SK-N-SH (cell line): ENCODE data around the gene CD6. TPM values are rescaled to one million over a fixed set of nuclear protein-coding genes. Genes with fewer than 3 reads are reported as not detected.

Source experiments
- CTCF ChIA-PET: fragments of 300-600, 350-600 bp; formaldehyde crosslinking; extraction: SDS; loops from one replicate; lab custom pipeline; 2021; lab: Yijun Ruan, JAX
- POLR2A ChIA-PET: fragments of 350-600 bp; sonication (Branson Sonifier 250); formaldehyde crosslinking; extraction: SDS; loops from one replicate; lab custom pipeline; 2020; ENCODE audit warnings: antibody characterized with exemption, inconsistent platforms; lab: Yijun Ruan, JAX
- DNase-seq: peaks from one replicate; pipeline ENCODE4 v3.0.0; 2012
- H2AFZ ChIP-seq: fragments of 200-600 bp; sonication (generic); 2 replicates; pipeline ENCODE4 v1.8.1; 2016; ENCODE audit warnings: antibody characterized with exemption, mild to moderate bottlenecking, low read depth
- H3F3A ChIP-seq: fragments of 200-600 bp; sonication (generic); replicated peaks from 2 replicates; pipeline ENCODE3; 2016; ENCODE audit warnings: antibody characterized with exemption, mild to moderate bottlenecking; ENCODE audit not compliant: insufficient read depth
- H3K27ac ChIP-seq, 2 experiments: fragments of 200-500 bp in 1 of 2; fragments of 200-600 bp in 1 of 2; sonication (Bioruptor generic) in 1 of 2; sonication (generic), shearing (Covaris generic) in 1 of 2; 2 replicates each; pipeline versions ENCODE4 v1.5.1 to v1.6.1; 2014 to 2016; ENCODE audit warnings: low read depth in 2 of 2, inconsistent platforms in 1 of 2, low read length in 1 of 2, mild to moderate bottlenecking in 1 of 2, mixed read lengths in 1 of 2
- H3K27me3 ChIP-seq: fragments of 200-600 bp; sonication (generic), shearing (Covaris generic); 2 replicates; pipeline ENCODE4 v1.6.1; 2016; ENCODE audit warnings: mixed run types; ENCODE audit not compliant: insufficient read depth
- H3K36me3 ChIP-seq, 2 experiments: fragments of 200-500 bp in 1 of 2; fragments of 200-600 bp in 1 of 2; sonication (Bioruptor generic) in 1 of 2; sonication (generic) in 1 of 2; replicated peaks in 1 of 2; 2 replicates each; pipeline versions ENCODE3 to v1.5.1; 2014 to 2016; ENCODE audit warnings: low read length in 1 of 2, mild to moderate bottlenecking in 1 of 2; ENCODE audit not compliant: insufficient read depth in 2 of 2, control insufficient read depth in 1 of 2
- H3K4me1 ChIP-seq, 2 experiments: fragments of 200-500 bp in 1 of 2; fragments of 200-600 bp in 1 of 2; sonication (Bioruptor generic) in 1 of 2; sonication (generic), shearing (Covaris generic) in 1 of 2; 2 replicates each; pipeline versions ENCODE4 v1.5.1 to v1.6.1; 2014 to 2016; ENCODE audit warnings: low read depth in 1 of 2, low read length in 1 of 2, mixed run types in 1 of 2; ENCODE audit not compliant: insufficient read depth in 2 of 2, control insufficient read depth in 1 of 2
- H3K4me2 ChIP-seq: fragments of 200-600 bp; sonication (generic), shearing (Covaris generic); 2 replicates; pipeline ENCODE4 v1.6.1; 2017; ENCODE audit warnings: mixed run types
- H3K4me3 ChIP-seq, 2 experiments: fragments of 200-500 bp in 1 of 2; fragments of 200-600 bp in 1 of 2; sonication (Bioruptor generic) in 1 of 2; sonication (generic), shearing (Covaris generic) in 1 of 2; 2 replicates each; pipeline versions ENCODE4 v1.5.1 to v1.8.1; 2014 to 2016; ENCODE audit warnings: low read depth in 2 of 2, inconsistent platforms in 1 of 2, low read length in 1 of 2, mild to moderate bottlenecking in 1 of 2, mixed read lengths in 1 of 2, moderate library complexity in 1 of 2
- H3K79me2 ChIP-seq: fragments of 200-600 bp; sonication (generic); 2 replicates; pipeline ENCODE4 v1.8.1; 2017; ENCODE audit warnings: mild to moderate bottlenecking; ENCODE audit not compliant: insufficient read depth
- H3K9ac ChIP-seq: fragments of 200-600 bp; sonication (generic); 2 replicates; pipeline ENCODE4 v1.6.1; 2017; ENCODE audit warnings: mixed run types
- H3K9me2 ChIP-seq: fragments of 200-600 bp; sonication (generic); 2 replicates; pipeline ENCODE4 v1.6.1; 2017; ENCODE audit warnings: mixed run types
- H3K9me3 ChIP-seq: fragments of 200-600 bp; sonication (generic); 2 replicates; pipeline ENCODE4 v1.6.1; 2017; ENCODE audit warnings: mixed run types, mild to moderate bottlenecking, moderate library complexity
- H4K20me1 ChIP-seq: fragments of 200-600 bp; sonication (generic); 2 replicates; pipeline ENCODE4 v1.6.1; 2017; ENCODE audit warnings: mild to moderate bottlenecking, mixed run types; ENCODE audit not compliant: insufficient read depth
- ELF1 ChIP-seq: IDR thresholded peaks from 2 replicates; pipeline ENCODE4 v1.4.0; 2012
- EP300 ChIP-seq, 2 experiments: IDR thresholded peaks; 2 replicates each; pipeline versions ENCODE4 v1.4.0 to v1.6.1; 2012; ENCODE audit warnings: borderline replicate concordance in 1 of 2, low read depth in 1 of 2, low read length in 1 of 2
- EZH2phosphoT487 ChIP-seq: fragments of 200-600 bp; sonication (generic); IDR thresholded peaks from 2 replicates; pipeline ENCODE4 v1.6.1; 2017; ENCODE audit warnings: low read depth, mixed run types, mild to moderate bottlenecking, antibody characterized with exemption, moderate library complexity, borderline replicate concordance
- FOXJ3 ChIP-seq: sonication (generic); formaldehyde crosslinking; IDR thresholded peaks from 2 replicates; pipeline ENCODE4 v1.5.1; 2020; ENCODE audit warnings: mild to moderate bottlenecking, missing genetic modification reagents
- GABPA ChIP-seq: IDR thresholded peaks from 2 replicates; pipeline ENCODE4 v1.4.0; 2012; ENCODE audit warnings: low read depth, mild to moderate bottlenecking
- JUND ChIP-seq: IDR thresholded peaks from 2 replicates; pipeline ENCODE4 v1.4.0; 2012
- MXI1 ChIP-seq: IDR thresholded peaks from 2 replicates; pipeline ENCODE4 v1.6.1; 2012; ENCODE audit warnings: mild to moderate bottlenecking, low read depth, low read length, improper control_type of control experiment
- NRF1 ChIP-seq: IDR thresholded peaks from 2 replicates; pipeline ENCODE4 v1.6.1; 2012; ENCODE audit warnings: low read depth, mild to moderate bottlenecking, low read length
- WGBS: methylation state at CpG from one replicate; pipeline ENCODE4 v1.1.6; 2017; ENCODE audit warnings: low lambda C conversion rate; 5-methylcytosine and 5-hydroxymethylcytosine counted together
- polyA plus RNA-seq, 3 experiments: library from polyadenylated mRNA; depleted of rRNA; stranded (reverse); fragments of >200 nt; gene quantifications; 2 replicates each; pipeline ENCODE4 v1.2.3, GENCODE V29; 2012
- TF ChIP-seq, protein P1 (sequence below): IDR thresholded peaks from 2 replicates; pipeline ENCODE4 v1.4.0; 2012; ENCODE audit warnings: low read depth, borderline replicate concordance
- TF ChIP-seq, protein P2 (sequence below): IDR thresholded peaks from 2 replicates; pipeline ENCODE4; 2012
- TF ChIP-seq, protein P3 (sequence below): fragments of 200-600 bp; sonication (generic); IDR thresholded peaks from 2 replicates; pipeline ENCODE4 v1.6.1; 2017; ENCODE audit warnings: antibody characterized with exemption, mild to moderate bottlenecking, moderate library complexity
- TF ChIP-seq, protein P4 (sequence below): IDR thresholded peaks from 2 replicates; pipeline ENCODE4 v1.6.1; 2012; ENCODE audit warnings: mild to moderate bottlenecking, low read depth, low read length, moderate library complexity

CD6 gene
- polyA plus RNA-seq, 1 of the 3 experiments (the other 2 are of a cell fraction) = not detected

DNA sequence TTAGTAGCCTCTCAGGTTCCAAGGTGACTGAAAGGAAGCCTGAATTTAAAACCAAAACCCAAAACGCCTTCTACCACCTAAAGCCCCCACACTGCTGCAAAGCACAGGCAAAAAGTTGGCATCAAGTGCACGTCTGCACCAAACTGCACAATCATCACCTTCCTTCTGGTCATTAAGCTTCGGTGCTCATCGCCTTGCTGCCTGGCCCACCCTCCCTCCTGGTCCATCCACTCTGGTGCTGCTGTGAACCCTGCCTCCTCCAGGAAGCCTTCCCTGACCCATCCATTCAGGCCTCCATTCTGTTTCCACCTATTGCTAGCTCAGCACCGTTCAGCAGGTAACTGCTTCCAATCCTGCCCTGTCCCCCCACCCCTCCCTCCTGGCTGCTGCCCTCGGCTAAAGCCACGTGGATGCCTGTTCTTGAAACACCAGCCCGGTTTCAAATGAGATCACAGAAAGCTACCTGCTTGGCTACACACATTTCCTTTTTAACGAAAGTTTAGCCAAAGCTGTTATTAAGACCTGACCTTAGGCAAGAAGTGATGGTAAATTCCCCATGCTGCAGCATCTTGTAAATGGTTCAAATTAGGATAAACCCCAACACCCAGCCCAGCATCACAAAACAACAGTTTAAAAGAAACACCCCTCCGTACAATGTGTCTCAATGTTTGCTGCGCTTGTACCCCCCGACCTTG is 77.0 kb downstream of the CD6 start:
- WGBS = 51% methylated on average over 11 of the region's 12 CpGs
- no peak for TF ChIP-seq EP300 (IDR thresholded peaks at IDR 0.05; ENCODE audit: borderline replicate concordance in 1 of 2, low read depth in 1 of 2, low read length in 1 of 2)
- TF ChIP-seq, protein P1, sequence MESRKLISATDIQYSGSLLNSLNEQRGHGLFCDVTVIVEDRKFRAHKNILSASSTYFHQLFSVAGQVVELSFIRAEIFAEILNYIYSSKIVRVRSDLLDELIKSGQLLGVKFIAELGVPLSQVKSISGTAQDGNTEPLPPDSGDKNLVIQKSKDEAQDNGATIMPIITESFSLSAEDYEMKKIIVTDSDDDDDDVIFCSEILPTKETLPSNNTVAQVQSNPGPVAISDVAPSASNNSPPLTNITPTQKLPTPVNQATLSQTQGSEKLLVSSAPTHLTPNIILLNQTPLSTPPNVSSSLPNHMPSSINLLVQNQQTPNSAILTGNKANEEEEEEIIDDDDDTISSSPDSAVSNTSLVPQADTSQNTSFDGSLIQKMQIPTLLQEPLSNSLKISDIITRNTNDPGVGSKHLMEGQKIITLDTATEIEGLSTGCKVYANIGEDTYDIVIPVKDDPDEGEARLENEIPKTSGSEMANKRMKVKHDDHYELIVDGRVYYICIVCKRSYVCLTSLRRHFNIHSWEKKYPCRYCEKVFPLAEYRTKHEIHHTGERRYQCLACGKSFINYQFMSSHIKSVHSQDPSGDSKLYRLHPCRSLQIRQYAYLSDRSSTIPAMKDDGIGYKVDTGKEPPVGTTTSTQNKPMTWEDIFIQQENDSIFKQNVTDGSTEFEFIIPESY = no peak
- TF ChIP-seq EZH2phosphoT487 = no peak
- DNase-seq = no peak
- Histone ChIP-seq H2AFZ (no peak overlapping the region), H3K27ac (no peak overlapping the region), H3F3A (no peaks in the 10 kb centered on the region), H3K9me3 (no peaks in the 10 kb centered on the region), H3K4me3 (no peak overlapping the region), H3K27me3 (no peaks in the 10 kb centered on the region), H3K9me2 (no peaks in the 10 kb centered on the region), H3K4me1 (no peaks in the 10 kb centered on the region; a peak in 1 of 4 replicates), H3K79me2 (no peaks in the 10 kb centered on the region), H3K9ac (no peak overlapping the region), H4K20me1 (no peaks in the 10 kb centered on the region), H3K36me3 (no peaks in the 10 kb centered on the region), H3K4me2 (no peak overlapping the region)
- CTCF ChIA-PET = no interaction called here
- POLR2A ChIA-PET = no interaction called here

DNA sequence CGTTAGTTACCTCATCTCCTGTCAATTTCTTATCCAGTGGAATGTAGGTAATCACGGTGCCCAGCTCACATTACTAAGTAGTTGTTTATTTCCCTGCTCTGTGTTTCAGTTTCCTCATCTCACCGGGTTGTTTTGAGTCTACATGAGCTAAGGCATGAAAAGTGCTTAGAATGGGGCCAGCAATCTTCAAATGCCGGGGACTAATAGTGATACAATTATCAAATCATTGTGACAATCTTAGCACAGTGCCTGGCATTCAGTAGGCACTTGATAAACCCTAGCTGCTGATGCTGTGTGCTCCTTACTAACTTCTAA is 77.5 kb downstream of the CD6 start:
- POLR2A ChIA-PET = no interaction called here
- Histone ChIP-seq H3K9me2 (no peaks in the 10 kb centered on the region), H3K9me3 (no peaks in the 10 kb centered on the region), H2AFZ (no peak overlapping the region), H3K9ac (no peak overlapping the region), H3K4me3 (no peak overlapping the region), H3K27me3 (no peaks in the 10 kb centered on the region), H3F3A (no peaks in the 10 kb centered on the region), H3K4me1 (no peaks in the 10 kb centered on the region; a peak in 1 of 4 replicates), H4K20me1 (no peaks in the 10 kb centered on the region), H3K36me3 (no peaks in the 10 kb centered on the region), H3K27ac (no peak overlapping the region), H3K79me2 (no peaks in the 10 kb centered on the region), H3K4me2 (no peak overlapping the region)
- WGBS = 55% methylated on average over 4 of the region's 4 CpGs
- no peak for TF ChIP-seq JUND
- TF ChIP-seq, protein P2, sequence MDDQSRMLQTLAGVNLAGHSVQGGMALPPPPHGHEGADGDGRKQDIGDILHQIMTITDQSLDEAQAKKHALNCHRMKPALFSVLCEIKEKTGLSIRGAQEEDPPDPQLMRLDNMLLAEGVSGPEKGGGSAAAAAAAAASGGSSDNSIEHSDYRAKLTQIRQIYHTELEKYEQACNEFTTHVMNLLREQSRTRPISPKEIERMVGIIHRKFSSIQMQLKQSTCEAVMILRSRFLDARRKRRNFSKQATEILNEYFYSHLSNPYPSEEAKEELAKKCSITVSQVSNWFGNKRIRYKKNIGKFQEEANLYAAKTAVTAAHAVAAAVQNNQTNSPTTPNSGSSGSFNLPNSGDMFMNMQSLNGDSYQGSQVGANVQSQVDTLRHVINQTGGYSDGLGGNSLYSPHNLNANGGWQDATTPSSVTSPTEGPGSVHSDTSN = no peak
- TF ChIP-seq FOXJ3 = no peak
- DNase-seq = no peak
- CTCF ChIA-PET = no interaction called here

DNA sequence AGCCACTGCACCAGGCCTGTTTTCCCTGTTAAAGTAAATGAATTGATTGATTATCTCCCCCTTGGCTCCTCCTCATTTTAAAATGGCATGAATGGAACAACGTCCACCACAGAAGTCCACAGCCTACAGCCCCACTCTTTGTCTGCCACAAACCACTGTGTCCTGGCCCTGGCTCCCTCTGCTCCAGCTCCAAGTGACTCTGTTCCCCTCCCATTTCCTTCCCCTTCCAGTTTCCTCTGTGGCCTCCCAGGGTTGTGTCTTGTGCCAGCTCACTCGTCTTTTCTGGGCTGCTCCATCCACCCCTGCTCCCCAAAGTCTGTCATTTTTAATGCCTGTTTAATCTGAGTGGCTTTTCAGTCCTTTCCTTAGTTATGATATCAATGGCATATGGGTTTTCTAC is 78.4 kb downstream of the CD6 start:
- ChIA-PET POLR2A (no interaction called here), CTCF (interaction anchor here (1.5 kb wide), 1 partner anchor 9 kb away, joined by 9 read pairs; no protein-coding TSS in a partner anchor)
- no peak overlapping the region for H3K4me3 ChIP-seq
- no peaks in the 10 kb centered on the region for H3F3A ChIP-seq
- 30% methylated on average over 2 of the region's 2 CpGs for WGBS
- no peak for DNase-seq
- H3K4me2 ChIP-seq = no peak overlapping the region
- no peak overlapping the region for H3K27ac ChIP-seq
- no peaks in the 10 kb centered on the region for H4K20me1 ChIP-seq
- H3K9ac ChIP-seq = no peak overlapping the region
- no peaks in the 10 kb centered on the region for H3K79me2 ChIP-seq
- no peak overlapping the region for H2AFZ ChIP-seq
- H3K9me3 ChIP-seq = no peaks in the 10 kb centered on the region
- H3K4me1 ChIP-seq = no peaks in the 10 kb centered on the region; a peak in 1 of 4 replicates
- H3K36me3 ChIP-seq = no peaks in the 10 kb centered on the region
- no peaks in the 10 kb centered on the region for H3K27me3 ChIP-seq
- no peaks in the 10 kb centered on the region for H3K9me2 ChIP-seq
- no peak for TF ChIP-seq MXI1
- TF ChIP-seq, protein P3, sequence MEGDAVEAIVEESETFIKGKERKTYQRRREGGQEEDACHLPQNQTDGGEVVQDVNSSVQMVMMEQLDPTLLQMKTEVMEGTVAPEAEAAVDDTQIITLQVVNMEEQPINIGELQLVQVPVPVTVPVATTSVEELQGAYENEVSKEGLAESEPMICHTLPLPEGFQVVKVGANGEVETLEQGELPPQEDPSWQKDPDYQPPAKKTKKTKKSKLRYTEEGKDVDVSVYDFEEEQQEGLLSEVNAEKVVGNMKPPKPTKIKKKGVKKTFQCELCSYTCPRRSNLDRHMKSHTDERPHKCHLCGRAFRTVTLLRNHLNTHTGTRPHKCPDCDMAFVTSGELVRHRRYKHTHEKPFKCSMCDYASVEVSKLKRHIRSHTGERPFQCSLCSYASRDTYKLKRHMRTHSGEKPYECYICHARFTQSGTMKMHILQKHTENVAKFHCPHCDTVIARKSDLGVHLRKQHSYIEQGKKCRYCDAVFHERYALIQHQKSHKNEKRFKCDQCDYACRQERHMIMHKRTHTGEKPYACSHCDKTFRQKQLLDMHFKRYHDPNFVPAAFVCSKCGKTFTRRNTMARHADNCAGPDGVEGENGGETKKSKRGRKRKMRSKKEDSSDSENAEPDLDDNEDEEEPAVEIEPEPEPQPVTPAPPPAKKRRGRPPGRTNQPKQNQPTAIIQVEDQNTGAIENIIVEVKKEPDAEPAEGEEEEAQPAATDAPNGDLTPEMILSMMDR = no peak
- TF ChIP-seq FOXJ3 = no peak
- TF ChIP-seq, protein P4, sequence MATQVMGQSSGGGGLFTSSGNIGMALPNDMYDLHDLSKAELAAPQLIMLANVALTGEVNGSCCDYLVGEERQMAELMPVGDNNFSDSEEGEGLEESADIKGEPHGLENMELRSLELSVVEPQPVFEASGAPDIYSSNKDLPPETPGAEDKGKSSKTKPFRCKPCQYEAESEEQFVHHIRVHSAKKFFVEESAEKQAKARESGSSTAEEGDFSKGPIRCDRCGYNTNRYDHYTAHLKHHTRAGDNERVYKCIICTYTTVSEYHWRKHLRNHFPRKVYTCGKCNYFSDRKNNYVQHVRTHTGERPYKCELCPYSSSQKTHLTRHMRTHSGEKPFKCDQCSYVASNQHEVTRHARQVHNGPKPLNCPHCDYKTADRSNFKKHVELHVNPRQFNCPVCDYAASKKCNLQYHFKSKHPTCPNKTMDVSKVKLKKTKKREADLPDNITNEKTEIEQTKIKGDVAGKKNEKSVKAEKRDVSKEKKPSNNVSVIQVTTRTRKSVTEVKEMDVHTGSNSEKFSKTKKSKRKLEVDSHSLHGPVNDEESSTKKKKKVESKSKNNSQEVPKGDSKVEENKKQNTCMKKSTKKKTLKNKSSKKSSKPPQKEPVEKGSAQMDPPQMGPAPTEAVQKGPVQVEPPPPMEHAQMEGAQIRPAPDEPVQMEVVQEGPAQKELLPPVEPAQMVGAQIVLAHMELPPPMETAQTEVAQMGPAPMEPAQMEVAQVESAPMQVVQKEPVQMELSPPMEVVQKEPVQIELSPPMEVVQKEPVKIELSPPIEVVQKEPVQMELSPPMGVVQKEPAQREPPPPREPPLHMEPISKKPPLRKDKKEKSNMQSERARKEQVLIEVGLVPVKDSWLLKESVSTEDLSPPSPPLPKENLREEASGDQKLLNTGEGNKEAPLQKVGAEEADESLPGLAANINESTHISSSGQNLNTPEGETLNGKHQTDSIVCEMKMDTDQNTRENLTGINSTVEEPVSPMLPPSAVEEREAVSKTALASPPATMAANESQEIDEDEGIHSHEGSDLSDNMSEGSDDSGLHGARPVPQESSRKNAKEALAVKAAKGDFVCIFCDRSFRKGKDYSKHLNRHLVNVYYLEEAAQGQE = no peak
- TF ChIP-seq ELF1 = no peak
- no peak for TF ChIP-seq NRF1
- TF ChIP-seq GABPA = no peak
